Mesothelial cell of epicardium (in vitro differentiated cells): ENCODE measurements around the gene ENTPD6. TPM values are rescaled to one million over a fixed set of nuclear protein-coding genes. Genes with fewer than 3 reads are reported as not detected.

Source experiments
- DNase-seq, 2 experiments: peaks; one replicate each; pipeline ENCODE4 v3.0.0; 2021; ENCODE audit warnings: low spot score in 2 of 2; ENCODE audit not compliant: unreplicated experiment in 2 of 2
- H3K27ac Mint-ChIP-seq: 2 replicates; pipeline ENCODE4 v1.8.0; 2021; ENCODE audit warnings: mixed read lengths
- H3K27me3 Mint-ChIP-seq: 2 replicates; pipeline ENCODE4 v1.8.0; 2021; ENCODE audit warnings: low read depth, mixed read lengths
- H3K36me3 Mint-ChIP-seq: 2 replicates; pipeline ENCODE4 v1.8.0; 2021; ENCODE audit warnings: mixed read lengths
- H3K4me1 Mint-ChIP-seq: 2 replicates; pipeline ENCODE4 v1.8.0; 2021; ENCODE audit warnings: mixed read lengths
- H3K4me3 Mint-ChIP-seq: 2 replicates; pipeline ENCODE4 v1.8.0; 2021; ENCODE audit warnings: mild to moderate bottlenecking, moderate library complexity, mixed read lengths
- H3K9me3 Mint-ChIP-seq: 2 replicates; pipeline ENCODE4 v1.8.0; 2021; ENCODE audit warnings: mixed read lengths
- total RNA-seq: library from RNA; stranded (reverse); gene quantifications from 3 replicates; pipeline ENCODE4 v1.2.1, GENCODE V29; 2021
- TF ChIP-seq, protein P1 (sequence below): fragments of 200-600 bp; sonication (generic); IDR thresholded peaks from one replicate; pipeline ENCODE4 v1.5.0; 2021; ENCODE audit warnings: antibody characterized with exemption; ENCODE audit not compliant: unreplicated experiment

ENTPD6 gene
- total RNA-seq, 1 donor from 2014 or later, result 59.3 TPM

DNA sequence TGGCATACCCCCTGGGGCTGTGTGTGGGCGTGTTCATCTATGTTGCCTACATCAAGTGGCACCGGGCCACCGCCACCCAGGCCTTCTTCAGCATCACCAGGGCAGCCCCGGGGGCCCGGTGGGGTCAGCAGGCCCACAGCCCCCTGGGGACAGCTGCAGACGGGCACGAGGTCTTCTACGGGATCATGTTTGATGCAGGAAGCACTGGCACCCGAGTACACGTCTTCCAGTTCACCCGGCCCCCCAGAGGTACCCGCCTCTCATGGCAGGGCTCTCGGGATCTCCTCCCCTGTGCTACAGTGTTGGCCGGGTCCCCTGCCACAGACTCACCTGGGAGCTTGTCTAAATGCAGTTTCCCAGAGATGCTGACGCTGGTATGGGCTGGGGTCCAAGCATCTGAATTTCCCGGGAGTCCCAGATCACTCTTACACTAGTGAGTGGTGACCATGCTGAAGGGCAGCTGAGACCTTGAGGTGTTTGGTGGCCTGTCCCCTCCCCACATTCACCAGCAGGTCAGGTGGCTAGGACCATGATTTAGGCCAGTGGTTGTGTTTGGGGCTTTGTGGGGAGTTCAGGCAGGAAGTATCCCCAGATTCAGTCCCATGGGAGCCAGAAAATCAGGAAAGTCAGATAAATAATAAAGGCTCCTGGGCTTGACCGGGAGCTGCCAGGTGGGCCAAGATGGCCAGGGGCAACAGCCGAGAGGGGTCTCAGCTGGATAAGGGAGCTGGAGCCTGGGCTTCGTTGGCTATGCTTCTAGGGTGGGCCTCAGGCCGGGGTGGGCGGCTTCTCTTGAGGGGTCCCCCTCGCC is 11.8 kb downstream of the ENTPD6 start:
- TF ChIP-seq, protein P1, sequence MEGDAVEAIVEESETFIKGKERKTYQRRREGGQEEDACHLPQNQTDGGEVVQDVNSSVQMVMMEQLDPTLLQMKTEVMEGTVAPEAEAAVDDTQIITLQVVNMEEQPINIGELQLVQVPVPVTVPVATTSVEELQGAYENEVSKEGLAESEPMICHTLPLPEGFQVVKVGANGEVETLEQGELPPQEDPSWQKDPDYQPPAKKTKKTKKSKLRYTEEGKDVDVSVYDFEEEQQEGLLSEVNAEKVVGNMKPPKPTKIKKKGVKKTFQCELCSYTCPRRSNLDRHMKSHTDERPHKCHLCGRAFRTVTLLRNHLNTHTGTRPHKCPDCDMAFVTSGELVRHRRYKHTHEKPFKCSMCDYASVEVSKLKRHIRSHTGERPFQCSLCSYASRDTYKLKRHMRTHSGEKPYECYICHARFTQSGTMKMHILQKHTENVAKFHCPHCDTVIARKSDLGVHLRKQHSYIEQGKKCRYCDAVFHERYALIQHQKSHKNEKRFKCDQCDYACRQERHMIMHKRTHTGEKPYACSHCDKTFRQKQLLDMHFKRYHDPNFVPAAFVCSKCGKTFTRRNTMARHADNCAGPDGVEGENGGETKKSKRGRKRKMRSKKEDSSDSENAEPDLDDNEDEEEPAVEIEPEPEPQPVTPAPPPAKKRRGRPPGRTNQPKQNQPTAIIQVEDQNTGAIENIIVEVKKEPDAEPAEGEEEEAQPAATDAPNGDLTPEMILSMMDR, result no peak
- peaks cover 8% of the 10 kb centered on the region for H3K9me3 Mint-ChIP-seq
- peaks cover 7% of the 10 kb centered on the region for H3K4me1 Mint-ChIP-seq
- no peak overlapping the region for H3K4me3 Mint-ChIP-seq
- no peaks in the 10 kb centered on the region for H3K27me3 Mint-ChIP-seq
- DNase-seq, result no peak
- H3K27ac Mint-ChIP-seq, result no peak overlapping the region
- H3K36me3 Mint-ChIP-seq, result peaks cover 26% of the 10 kb centered on the region

DNA sequence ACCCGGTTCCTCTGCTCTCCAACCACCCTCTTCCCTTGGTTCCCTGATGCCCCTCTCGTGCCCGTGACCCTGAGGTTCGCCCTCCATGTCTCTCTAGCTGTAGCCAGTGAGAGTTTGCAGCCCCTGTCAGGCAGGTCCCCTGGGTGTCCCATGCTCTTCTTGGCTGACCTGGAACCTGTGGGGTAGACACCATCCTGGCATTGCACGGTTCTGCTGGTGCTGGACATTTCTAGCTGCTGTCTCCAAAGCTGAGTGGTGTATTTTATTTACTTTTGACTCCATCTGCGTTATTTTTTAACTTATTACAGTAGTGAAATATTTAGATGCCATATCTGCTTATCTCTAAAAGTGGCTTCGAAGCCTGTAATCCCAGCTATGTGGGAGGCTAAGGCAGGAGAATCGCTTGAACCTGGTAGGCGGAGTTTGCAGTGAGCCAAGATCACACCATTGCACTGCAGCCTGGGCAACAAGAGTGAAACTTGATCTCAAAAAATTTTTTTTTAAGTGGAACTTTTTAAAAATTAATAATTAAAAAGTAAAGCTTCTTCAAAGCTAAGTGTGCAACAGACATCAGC is 12.5 kb downstream of the ENTPD6 start:
- Mint-ChIP-seq H3K9me3 (peaks cover 4% of the 10 kb centered on the region), H3K27me3 (no peaks in the 10 kb centered on the region), H3K4me3 (no peak overlapping the region), H3K4me1 (peaks cover 7% of the 10 kb centered on the region), H3K36me3 (peaks cover 22% of the 10 kb centered on the region), H3K27ac (no peak overlapping the region)
- no peak for DNase-seq
- TF ChIP-seq, protein P1, result no peak

DNA sequence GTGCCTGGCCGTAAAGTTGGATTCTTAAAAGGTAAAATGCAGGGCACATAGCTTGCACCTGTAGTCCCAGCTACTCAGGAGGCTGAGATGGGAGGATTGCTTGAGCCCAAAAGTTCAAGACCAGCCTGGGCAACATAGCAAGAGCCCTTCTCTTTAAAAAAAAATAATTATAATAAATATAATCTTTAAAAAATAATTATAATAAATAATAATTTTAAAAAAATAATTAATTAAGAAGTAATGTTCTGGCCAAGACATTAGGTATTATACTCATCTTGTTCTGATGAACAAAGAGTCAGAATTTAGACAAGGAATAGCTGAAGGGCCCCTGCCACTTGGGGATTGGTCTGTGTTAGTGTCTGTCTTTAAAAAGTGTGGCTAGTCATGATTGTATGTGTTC is 13.9 kb downstream of the ENTPD6 start:
- H3K9me3 Mint-ChIP-seq, result no peaks in the 10 kb centered on the region
- peaks cover 19% of the 10 kb centered on the region for H3K36me3 Mint-ChIP-seq
- no peak overlapping the region for H3K4me3 Mint-ChIP-seq
- peaks cover 7% of the 10 kb centered on the region for H3K4me1 Mint-ChIP-seq
- TF ChIP-seq, protein P1, result no peak
- H3K27ac Mint-ChIP-seq, result no peak overlapping the region
- DNase-seq, result no peak
- no peaks in the 10 kb centered on the region for H3K27me3 Mint-ChIP-seq

DNA sequence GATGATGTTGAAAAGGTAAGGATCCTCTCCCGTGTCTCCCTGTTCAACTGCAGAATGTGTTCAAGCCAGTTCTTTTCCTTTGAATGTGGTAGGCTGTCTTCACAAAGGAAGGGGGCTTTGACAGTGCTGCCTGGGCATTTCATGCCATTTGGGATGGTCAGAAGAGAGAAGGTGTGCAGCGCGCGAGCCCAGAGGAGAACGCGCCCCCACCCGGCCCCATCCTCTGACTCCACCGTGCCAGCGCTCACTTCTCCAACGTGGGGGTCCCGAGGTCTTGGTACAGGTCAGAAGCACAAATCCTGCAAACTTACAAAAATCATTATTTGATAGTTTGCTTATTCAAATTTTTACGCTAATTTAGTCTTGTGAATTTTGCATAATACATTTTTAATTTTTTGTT is 14.4 kb downstream of the ENTPD6 start:
- no peak overlapping the region for H3K4me3 Mint-ChIP-seq
- H3K9me3 Mint-ChIP-seq, result no peaks in the 10 kb centered on the region
- no peaks in the 10 kb centered on the region for H3K27me3 Mint-ChIP-seq
- no peak overlapping the region for H3K27ac Mint-ChIP-seq
- H3K4me1 Mint-ChIP-seq, result peaks cover 7% of the 10 kb centered on the region
- TF ChIP-seq, protein P1, result no peak
- no peak for DNase-seq
- H3K36me3 Mint-ChIP-seq, result peaks cover 19% of the 10 kb centered on the region

DNA sequence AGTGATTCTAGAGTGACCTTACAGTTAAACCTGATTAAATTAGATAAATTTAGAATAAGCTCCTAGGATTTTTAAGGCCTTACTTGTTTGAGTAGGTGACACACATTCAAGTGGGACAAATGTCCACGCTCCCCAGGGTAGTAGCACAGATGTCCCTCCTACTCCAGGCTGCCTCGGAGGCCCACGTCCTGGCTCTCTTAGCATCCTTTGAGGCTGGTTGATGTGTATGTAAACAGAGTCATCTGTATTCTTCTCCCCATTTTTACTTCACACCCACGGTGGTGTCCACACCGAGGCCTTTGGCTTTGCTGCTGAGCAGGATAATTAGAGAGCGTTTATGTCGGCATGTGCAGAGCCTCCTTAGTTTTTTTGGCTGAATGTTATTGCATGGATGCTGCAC is 15.8 kb downstream of the ENTPD6 start:
- TF ChIP-seq, protein P1, result no peak
- Mint-ChIP-seq H3K36me3 (peaks cover 23% of the 10 kb centered on the region), H3K9me3 (no peaks in the 10 kb centered on the region), H3K4me1 (peaks cover 3% of the 10 kb centered on the region), H3K4me3 (no peak overlapping the region), H3K27me3 (no peaks in the 10 kb centered on the region), H3K27ac (no peak overlapping the region)
- DNase-seq, result no peak
